Measurements from ENCODE around the gene CCM2.

DNA sequence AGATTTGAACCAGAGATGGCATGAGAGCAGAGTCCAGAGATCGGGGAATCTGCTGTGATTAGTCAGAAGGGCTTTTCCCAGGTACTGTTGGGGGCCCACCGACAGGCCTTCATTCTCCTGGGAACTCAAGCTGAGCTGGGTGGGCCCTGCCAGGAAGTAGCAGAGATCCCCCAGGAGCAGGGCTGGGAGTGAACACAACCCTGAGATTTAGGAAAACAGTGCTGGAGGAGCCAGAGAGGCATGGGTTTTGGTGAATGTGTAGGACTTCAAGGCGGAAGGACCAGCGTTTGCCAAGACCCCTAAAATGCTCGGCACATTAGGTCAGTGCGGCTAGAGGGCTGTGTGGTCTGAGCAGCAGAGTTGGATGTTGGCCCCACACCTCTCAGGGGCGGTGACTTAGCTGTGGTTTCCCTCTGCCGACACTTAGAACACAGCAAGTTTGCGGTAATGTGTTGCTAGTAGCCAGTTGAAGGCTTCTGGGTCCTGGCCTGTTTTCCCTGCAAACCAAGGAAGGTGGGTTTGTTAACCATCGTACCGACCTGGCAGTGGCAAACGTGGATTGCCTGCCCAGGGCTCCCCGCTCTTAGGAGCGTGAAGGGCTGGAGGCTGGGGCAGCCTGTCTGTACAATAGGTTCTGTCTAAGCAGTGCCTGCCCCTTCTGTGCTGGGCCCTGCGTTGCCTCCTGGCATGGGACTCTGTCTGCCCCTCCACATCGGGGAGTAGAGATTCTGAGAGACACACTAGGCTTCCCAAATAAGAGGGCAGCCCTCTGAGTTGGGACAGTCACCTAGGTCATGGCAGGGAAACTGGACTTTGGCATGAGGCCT is 74.7 kb downstream of the CCM2 start:
- TF ChIP-seq CTCF (IDR thresholded peaks at IDR 0.05 in 8 of 11, conservative IDR thresholded peaks at IDR 0.05 in 3 of 11) (no peak), POLR2A (IDR thresholded peaks at IDR 0.05) (no peak), POLR2AphosphoS5 (IDR thresholded peaks at IDR 0.05) (no peak)
